Activated CD4-positive, alpha-beta memory T cell treated with anti-CD3 and anti-CD28 coated beads for 36 hours (primary cell): ENCODE measurements around the gene UTP18. TPM values are rescaled to one million over a fixed set of nuclear protein-coding genes. Genes with fewer than 3 reads are reported as not detected.

Experiments used
- CTCF ChIA-PET: fragments of 350-600 bp; sonication (Branson Sonifier 250); formaldehyde crosslinking; loops from one replicate; lab custom pipeline; 2021; ENCODE audit warnings: antibody characterized with exemption, inconsistent platforms; lab: Charles Lee
- POLR2A ChIA-PET: fragments of 350-600 bp; sonication (Branson Sonifier 250); formaldehyde crosslinking; loops from one replicate; lab custom pipeline; 2021; ENCODE audit warnings: antibody characterized with exemption; lab: Charles Lee
- DNase-seq: peaks from one replicate; pipeline ENCODE4 v3.0.0-alpha.2; 2020
- H3K27ac Mint-ChIP-seq: one replicate; pipeline ENCODE4 v1.8.0; 2021; ENCODE audit warnings: mixed read lengths
- H3K27me3 Mint-ChIP-seq: one replicate; pipeline ENCODE4 v1.8.0; 2021; ENCODE audit warnings: mixed read lengths
- H3K36me3 Mint-ChIP-seq: one replicate; pipeline ENCODE4 v1.8.0; 2021; ENCODE audit warnings: mixed read lengths
- H3K4me1 Mint-ChIP-seq: one replicate; pipeline ENCODE4 v1.8.0; 2021; ENCODE audit warnings: low read depth, mixed read lengths
- H3K4me3 Mint-ChIP-seq: one replicate; pipeline ENCODE4 v1.8.0; 2021; ENCODE audit warnings: mild to moderate bottlenecking, mixed read lengths
- H3K9me3 Mint-ChIP-seq: one replicate; pipeline ENCODE4 v1.8.0; 2021; ENCODE audit warnings: mixed read lengths
- intact Hi-C: fragments of 100-400 bp; cut with micrococcal nuclease; formaldehyde crosslinking; loops from one replicate; pipeline ENCODE4 v1.15.1; 2023
- total RNA-seq, 2 experiments: library from RNA; stranded (reverse); gene quantifications; one replicate each; pipeline ENCODE4 v1.2.3, GENCODE V29; 2021

The UTP18 gene
- total RNA-seq, 2 experiments from 2014 or later, result 65.5 to 68.5 TPM

GRCh38 chr17:51342257-51342656, 81.9 kb downstream of the UTP18 start:
- ChIA-PET CTCF (no interaction called here), POLR2A (no interaction called here)
- no peak overlapping the region for H3K4me3 Mint-ChIP-seq
- no peaks in the 10 kb centered on the region for H3K36me3 Mint-ChIP-seq
- H3K9me3 Mint-ChIP-seq, result no peaks in the 10 kb centered on the region
- peaks cover 3% of the 10 kb centered on the region for H3K27me3 Mint-ChIP-seq
- DNase-seq, result no peak
- H3K27ac Mint-ChIP-seq, result no peak overlapping the region
- H3K4me1 Mint-ChIP-seq, result no peaks in the 10 kb centered on the region
- intact Hi-C loops, result no loop called here

DNA sequence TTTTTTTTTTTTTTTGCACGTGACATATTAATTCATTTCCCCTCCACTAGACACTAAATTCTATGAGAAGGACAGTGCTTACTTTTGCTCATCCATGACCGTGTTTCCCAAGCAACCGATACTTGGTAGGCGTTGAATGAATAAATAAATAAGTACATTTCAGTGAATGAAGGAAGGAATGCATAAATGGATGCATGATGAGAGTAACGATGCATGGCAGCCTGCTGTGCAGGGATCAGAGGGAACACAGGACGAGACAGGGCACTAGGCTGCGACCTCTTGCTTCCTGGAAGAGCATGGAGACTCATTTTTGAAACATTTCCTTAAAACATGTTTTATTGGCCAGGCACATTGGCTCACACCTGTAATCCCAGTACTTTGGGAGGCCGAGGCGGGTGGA, 84.2 kb downstream of the UTP18 start:
- POLR2A ChIA-PET, result no interaction called here
- CTCF ChIA-PET, result no interaction called here
- peaks cover 2% of the 10 kb centered on the region for H3K27me3 Mint-ChIP-seq
- H3K27ac Mint-ChIP-seq, result no peak overlapping the region
- H3K9me3 Mint-ChIP-seq, result no peaks in the 10 kb centered on the region
- H3K36me3 Mint-ChIP-seq, result no peaks in the 10 kb centered on the region
- intact Hi-C loops, result no loop called here
- DNase-seq, result no peak
- H3K4me1 Mint-ChIP-seq, result no peaks in the 10 kb centered on the region
- H3K4me3 Mint-ChIP-seq, result no peak overlapping the region

- intact Hi-C loops, result no loop called here
- CTCF ChIA-PET, result interaction anchor here (1.6 kb wide), 1 partner anchor 25 kb away, joined by 5 read pairs; no protein-coding TSS in a partner anchor
- H3K4me3 Mint-ChIP-seq, result no peak overlapping the region
These were observed 86.1 kb downstream of the UTP18 start for GRCh38 chr17:51346218-51346982.

More at GRCh38 chr17:51346218-51346982, 86.1 kb downstream of the UTP18 start:
- H3K27me3 Mint-ChIP-seq, result peaks cover 4% of the 10 kb centered on the region
- H3K27ac Mint-ChIP-seq, result no peak overlapping the region
- H3K4me1 Mint-ChIP-seq, result no peaks in the 10 kb centered on the region
- no peaks in the 10 kb centered on the region for H3K36me3 Mint-ChIP-seq
- no peaks in the 10 kb centered on the region for H3K9me3 Mint-ChIP-seq
- no peak for DNase-seq
- POLR2A ChIA-PET, result no interaction called here

Other genes starting within 250 kb of the UTP18 start
- gene SPAG9, start 139.7 kb upstream of the UTP18 start, total RNA-seq, result 10 to 100 TPM; 58.0 to 58.7 TPM
- 100 to 1,000 TPM; 235 to 238 TPM for gene NME1, start 107.0 kb upstream of the UTP18 start, total RNA-seq
- gene NME2, start 94.1 kb upstream of the UTP18 start, total RNA-seq, result 100 to 1,000 TPM; 790 to 814 TPM
- 1 to 10 TPM; 7.5 to 7.8 TPM for gene MBTD1, start 497 bp upstream of the UTP18 start, total RNA-seq